Sigmoid colon (tissue), 4 donors: ENCODE measurements around the gene SLC49A4.

Source experiments
- POLR2AphosphoS5 ChIP-seq, 4 donors: sonication (generic); formaldehyde crosslinking; IDR thresholded peaks; one replicate each; pipeline ENCODE4 v1.6.1; 2017; ENCODE audit warnings: antibody characterized with exemption in 4 of 4
- TF ChIP-seq, protein P1 (sequence below), 4 experiments: fragments of 450-650 bp in 3 of 4; fragments of 200-600 bp in 1 of 4; IDR thresholded peaks; one replicate each; pipeline ENCODE4 v1.5.1; 2016 to 2019; ENCODE audit warnings: antibody characterized with exemption in 4 of 4, mild to moderate bottlenecking in 3 of 4, moderate library complexity in 2 of 4

DNA sequence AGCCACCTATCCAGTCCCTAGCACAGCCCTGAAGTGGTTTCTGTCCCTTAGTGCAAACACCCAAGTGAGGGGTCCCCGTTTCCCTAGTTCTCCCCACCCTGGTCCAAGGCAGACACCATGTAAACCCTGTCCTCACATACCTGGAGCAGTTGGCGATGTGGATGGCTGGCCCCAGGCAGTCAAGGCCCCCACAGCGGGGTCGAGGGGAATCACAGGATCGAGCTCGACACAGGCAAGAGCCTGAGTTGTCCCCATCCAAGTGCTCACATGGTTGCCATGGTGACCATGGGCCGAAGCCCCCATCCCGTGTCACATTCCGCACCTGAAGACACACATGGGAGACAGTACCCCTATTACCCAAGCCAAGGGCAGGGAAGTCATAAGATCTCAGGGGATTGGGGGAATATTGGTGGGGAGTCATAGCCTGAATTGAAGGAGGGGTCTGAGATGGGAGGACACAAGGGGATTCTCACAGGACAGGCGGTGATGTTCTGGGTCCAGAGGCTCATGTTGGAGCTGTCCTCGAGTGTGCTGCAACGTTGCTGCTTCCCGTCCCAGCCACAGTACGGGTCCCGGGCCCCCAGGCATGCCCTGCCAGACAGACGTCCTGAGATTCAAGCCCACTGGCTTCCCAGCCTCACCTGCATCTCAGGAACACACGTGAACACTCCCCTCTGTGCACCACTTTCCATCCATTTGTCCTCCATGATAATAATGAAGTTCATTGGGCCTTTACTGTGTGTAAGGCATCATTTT, 120.6 kb downstream of the SLC49A4 start:
- TF ChIP-seq, protein P1, sequence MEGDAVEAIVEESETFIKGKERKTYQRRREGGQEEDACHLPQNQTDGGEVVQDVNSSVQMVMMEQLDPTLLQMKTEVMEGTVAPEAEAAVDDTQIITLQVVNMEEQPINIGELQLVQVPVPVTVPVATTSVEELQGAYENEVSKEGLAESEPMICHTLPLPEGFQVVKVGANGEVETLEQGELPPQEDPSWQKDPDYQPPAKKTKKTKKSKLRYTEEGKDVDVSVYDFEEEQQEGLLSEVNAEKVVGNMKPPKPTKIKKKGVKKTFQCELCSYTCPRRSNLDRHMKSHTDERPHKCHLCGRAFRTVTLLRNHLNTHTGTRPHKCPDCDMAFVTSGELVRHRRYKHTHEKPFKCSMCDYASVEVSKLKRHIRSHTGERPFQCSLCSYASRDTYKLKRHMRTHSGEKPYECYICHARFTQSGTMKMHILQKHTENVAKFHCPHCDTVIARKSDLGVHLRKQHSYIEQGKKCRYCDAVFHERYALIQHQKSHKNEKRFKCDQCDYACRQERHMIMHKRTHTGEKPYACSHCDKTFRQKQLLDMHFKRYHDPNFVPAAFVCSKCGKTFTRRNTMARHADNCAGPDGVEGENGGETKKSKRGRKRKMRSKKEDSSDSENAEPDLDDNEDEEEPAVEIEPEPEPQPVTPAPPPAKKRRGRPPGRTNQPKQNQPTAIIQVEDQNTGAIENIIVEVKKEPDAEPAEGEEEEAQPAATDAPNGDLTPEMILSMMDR (IDR thresholded peaks at IDR 0.05): no peak
- TF ChIP-seq POLR2AphosphoS5 (IDR thresholded peaks at IDR 0.05): no peak
